ENCODE data around the gene AGPAT3.

The AGPAT3 gene

GRCh38 chr21:43907751-43908150 lies 42.7 kb downstream of the AGPAT3 start:
- no peak for DNase-seq (ENCODE audit: low spot score)

- DNase-seq (ENCODE audit: low spot score) = no peak
Measured at GRCh38 chr21:43908167-43908566, 43.1 kb downstream of the AGPAT3 start.

GRCh38 chr21:43909741-43910400 lies 44.8 kb downstream of the AGPAT3 start:
- no peak for DNase-seq (ENCODE audit: low spot score)

GRCh38 chr21:43910460-43910859 lies 45.4 kb downstream of the AGPAT3 start:
- no peak for DNase-seq (ENCODE audit: low spot score)

GRCh38 chr21:43911015-43911934 lies 46.3 kb downstream of the AGPAT3 start:
- no peak for DNase-seq (ENCODE audit: low spot score)

- DNase-seq (ENCODE audit: low spot score) = no peak
Measured at GRCh38 chr21:43911935-43912487, 47.0 kb downstream of the AGPAT3 start.

- DNase-seq (ENCODE audit: low spot score) = no peak
Measured at GRCh38 chr21:43912500-43912899, 47.5 kb downstream of the AGPAT3 start.

- DNase-seq (ENCODE audit: low spot score) = no peak
Measured at GRCh38 chr21:43912910-43913309, 47.9 kb downstream of the AGPAT3 start.

- DNase-seq (ENCODE audit: low spot score) = no peak
Measured at GRCh38 chr21:43913928-43914327, 48.9 kb downstream of the AGPAT3 start.

- no peak for DNase-seq (ENCODE audit: low spot score)
Measured at GRCh38 chr21:43916076-43916475, 51.1 kb downstream of the AGPAT3 start.

GRCh38 chr21:43916691-43917514 lies 51.9 kb downstream of the AGPAT3 start:
- DNase-seq (ENCODE audit: low spot score) = no peak

- DNase-seq (ENCODE audit: low spot score) = no peak
Measured at GRCh38 chr21:43917515-43918384, 52.7 kb downstream of the AGPAT3 start.

GRCh38 chr21:43918385-43918947 lies 53.4 kb downstream of the AGPAT3 start:
- DNase-seq (ENCODE audit: low spot score) = no peak

GRCh38 chr21:43919283-43919682 lies 54.3 kb downstream of the AGPAT3 start:
- DNase-seq (ENCODE audit: low spot score) = no peak

GRCh38 chr21:43919871-43920801 lies 55.1 kb downstream of the AGPAT3 start:
- no peak for DNase-seq (ENCODE audit: low spot score)

- DNase-seq (ENCODE audit: low spot score) = no peak
Measured at GRCh38 chr21:43921571-43921978, 56.6 kb downstream of the AGPAT3 start.

GRCh38 chr21:43921979-43922945 lies 57.2 kb downstream of the AGPAT3 start:
- peak; percentile 69 for DNase-seq (ENCODE audit: low spot score)

- no peak for DNase-seq (ENCODE audit: low spot score)
Measured at GRCh38 chr21:43922949-43923348, 57.9 kb downstream of the AGPAT3 start.
